HG03039 (cell line): Measurements from ENCODE around the gene CATSPERD.

ENCODE experiments used
- ATAC-seq: cut with Tn5 transposase; IDR thresholded peaks from one replicate; pipeline ENCODE4 v1.9.1; 2021; ENCODE audit warnings: mild to moderate bottlenecking, moderate library complexity; ENCODE audit not compliant: unreplicated experiment

Gene CATSPERD

DNA sequence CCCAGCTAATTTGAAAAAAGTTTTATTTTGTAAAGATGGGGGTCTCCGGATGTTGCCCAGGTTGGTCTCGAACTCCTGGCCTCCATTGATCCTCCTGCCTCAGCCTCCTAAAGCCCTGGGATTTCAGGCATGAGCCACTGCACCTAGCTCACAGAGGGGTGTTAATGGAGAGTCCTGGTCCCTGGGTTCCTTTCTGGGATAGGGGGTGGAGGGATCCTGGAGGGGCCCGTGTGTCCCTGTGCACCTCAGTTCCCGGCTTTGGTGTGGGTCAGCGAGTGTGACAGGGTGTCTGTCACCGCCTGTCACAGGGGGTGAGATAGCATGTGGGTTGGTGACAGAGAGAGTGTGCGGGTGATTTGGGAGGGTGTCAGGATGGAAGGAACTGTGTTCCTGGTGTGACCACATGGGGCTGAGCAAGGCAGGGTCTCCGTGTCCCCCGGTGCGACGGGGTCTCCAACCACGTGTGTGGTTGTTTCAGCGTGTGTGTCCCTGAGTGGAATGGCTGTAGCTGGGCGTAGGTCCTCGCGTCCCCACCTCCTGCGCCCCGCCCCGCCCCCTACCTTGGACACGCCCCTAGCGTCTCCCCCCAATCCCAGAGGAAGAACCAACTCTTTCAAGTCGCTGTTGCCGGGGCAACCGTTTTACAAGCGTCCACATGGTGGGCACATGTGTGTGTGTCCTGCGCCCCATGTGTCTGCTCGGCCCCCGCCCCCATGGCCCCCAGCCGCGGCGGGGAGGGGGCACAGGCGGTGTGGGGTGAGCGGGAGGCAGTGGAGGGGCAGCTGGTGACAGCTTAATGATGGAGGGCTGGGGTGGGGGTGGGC, 81.6 kb downstream of the CATSPERD start:
- no peak for ATAC-seq

DNA sequence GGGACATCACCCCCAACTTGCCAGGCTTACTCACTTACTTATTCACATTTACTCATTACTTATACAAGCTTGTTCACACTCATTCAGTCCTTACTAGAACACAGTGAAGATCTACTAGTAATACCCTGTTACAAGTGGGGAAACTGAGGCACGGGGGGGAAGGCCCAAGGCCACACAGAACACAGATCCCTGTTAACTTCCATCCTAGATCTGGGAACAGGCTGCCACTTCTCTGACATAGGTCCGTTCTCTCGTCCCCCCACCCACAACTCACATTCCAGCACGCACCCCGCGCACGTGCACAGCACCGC, 83.0 kb downstream of the CATSPERD start:
- no peak for ATAC-seq

DNA sequence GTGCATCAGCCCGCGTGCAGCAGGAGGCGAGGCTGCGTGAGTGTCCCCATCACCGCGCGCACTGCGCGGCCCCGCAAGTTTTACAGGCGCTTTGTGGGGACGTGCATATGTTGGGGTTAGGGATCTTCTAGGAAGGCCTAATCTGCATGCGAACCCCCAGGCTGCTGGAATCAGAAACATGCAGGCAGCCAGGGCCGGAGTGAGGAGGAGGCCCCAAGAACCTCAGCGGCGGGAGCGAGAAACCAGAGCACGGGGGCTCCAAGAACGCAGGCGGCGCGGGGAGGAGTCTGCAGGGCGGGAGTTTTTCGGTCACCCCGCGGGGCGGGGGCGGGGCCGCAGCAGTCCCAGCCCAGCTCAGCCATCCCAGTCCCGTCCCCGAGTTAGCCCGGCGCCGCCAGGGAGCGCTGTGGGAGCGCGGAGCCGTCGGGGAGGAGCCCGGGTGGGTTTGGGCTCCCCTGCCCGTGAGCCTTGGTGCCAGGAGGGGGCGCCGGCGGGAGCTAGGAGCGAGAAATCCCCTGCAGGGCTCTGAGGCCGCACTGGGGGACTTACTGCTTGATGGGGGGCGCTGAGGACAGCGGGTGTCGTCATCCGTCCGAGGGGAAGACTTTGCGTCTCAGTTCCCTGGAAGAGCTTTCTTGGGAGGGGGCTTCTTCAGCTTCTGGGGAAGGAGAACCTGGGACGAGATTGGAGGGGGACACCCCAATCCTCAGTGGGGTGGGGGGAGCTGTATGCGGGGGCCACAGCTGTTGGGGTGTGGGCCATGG, 83.5 kb downstream of the CATSPERD start:
- no peak for ATAC-seq

DNA sequence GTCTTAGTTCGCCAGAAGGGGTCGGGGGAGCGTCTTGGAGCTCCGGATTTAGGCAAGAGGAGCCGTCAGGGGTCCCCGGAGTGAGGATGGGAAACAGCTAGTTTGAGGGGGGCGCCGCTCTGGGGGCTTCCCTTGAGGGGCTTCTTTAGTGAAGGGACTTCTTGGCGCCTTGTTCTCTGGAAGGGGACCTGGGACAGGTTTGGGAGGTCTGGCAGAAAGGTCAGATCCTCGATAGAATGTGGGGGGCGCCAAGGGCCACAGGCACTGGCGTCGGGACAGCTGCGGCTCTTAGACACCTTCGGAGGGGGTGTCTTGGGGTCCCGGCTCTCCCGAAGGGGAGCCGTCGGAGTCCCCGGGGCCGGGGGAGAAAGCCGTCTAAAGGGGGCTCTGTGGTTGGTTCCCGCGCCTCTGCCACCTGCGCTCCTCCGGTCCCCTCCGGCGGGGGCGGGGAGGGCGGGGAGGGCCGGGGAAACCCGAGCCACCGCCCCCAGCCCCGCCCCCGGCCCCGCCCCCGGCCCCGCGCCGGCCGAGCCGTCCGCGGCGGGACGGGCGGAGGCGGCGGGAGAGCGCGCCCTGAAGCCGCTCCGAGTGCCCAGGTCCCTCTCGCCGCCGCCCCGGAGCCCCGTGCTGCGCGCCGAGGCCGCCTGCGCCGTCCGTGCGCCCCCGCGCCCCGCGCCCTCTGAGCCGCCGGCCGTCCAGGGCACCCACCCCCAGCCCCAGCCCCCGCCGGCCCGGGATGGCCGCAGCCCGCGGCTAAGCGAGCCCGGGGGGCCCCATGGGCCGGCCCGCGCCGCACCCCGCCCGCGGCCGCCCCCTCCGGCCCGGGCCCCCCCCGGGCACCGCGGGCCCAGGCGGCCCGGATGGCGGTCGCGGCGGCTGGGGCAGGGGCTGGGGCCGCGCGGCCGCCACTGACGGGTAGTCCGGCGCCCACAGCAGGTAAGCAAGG, 84.4 kb downstream of the CATSPERD start, which contains the start of gene NRTN:
Gene NRTN, plus strand, starts transcription at position 552 of the 946 bp plus-strand sequence. CDS start 19,099 bp downstream, outside the sequence.
- no peak for ATAC-seq

DNA sequence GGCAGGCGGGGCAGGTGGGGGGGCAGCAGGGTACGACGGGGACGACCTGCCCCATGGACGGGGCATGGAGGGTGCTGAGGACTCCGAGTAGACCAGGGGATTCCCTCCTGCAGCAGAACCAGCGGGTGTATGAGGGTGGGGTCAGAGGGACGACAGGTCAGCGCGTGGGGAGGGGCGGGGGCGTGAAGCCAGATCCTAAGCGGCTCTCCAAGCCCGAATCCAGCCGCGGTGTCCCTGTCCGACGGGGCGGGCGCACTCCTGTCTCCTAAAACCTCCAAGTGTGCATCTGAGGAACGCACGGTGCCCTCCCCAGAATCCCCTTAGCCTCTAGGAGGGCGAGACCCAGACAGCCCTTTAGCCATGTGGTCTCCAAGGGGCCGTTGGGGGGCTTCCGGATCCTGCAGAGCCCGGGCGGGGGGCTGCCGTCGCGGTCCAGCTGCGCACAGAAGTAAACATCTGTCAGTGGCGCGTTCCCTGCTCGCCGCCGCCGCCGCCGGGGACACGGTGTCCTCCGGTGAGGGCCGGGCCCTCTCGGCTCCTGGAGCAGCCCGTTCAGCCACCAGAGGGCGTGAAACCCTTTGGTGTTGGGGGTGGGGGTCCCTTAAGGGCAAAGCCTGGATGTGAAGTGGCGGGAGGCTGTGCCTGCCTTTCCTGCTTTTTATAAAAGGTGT, 85.2 kb downstream of the CATSPERD start:
- no peak for ATAC-seq

DNA sequence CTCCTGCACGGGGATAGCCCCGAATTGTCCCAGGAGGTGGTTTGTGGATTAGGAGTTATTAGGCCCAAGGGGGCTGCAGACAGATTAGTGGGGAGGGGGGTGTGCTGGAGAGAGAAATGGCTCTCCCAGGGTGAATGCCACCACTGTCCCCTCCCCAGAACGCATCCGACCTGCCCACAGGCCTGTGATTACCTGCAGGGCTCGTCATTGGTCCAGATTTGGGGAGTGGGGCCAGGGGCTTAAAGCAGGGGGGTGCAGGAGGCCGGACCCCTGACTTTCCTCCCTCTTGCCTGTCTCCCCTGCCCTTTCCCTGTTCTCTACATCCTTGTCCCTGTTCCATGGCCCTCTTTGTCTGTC, 85.7 kb downstream of the CATSPERD start:
- ATAC-seq = no peak

DNA sequence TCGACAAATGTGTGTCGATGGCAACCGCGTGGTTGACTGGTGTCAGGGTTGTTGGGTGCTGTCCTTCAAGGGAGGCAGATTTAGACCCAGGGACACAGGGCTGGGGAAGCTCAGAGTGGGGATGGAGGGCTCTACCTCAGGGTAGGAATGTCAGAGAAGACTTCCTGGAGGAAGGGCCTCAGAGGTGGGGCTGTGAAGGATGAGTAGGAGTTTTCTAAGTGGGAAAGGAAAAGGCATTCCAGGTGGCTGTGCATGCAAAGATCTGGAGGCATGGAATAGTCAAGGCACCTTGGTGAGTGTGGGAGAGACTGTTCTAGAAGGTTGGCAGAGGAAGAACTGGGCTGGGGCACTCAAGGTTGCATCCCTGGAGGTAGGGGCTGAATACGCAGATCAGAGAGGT, 86.5 kb downstream of the CATSPERD start:
- ATAC-seq = no peak

DNA sequence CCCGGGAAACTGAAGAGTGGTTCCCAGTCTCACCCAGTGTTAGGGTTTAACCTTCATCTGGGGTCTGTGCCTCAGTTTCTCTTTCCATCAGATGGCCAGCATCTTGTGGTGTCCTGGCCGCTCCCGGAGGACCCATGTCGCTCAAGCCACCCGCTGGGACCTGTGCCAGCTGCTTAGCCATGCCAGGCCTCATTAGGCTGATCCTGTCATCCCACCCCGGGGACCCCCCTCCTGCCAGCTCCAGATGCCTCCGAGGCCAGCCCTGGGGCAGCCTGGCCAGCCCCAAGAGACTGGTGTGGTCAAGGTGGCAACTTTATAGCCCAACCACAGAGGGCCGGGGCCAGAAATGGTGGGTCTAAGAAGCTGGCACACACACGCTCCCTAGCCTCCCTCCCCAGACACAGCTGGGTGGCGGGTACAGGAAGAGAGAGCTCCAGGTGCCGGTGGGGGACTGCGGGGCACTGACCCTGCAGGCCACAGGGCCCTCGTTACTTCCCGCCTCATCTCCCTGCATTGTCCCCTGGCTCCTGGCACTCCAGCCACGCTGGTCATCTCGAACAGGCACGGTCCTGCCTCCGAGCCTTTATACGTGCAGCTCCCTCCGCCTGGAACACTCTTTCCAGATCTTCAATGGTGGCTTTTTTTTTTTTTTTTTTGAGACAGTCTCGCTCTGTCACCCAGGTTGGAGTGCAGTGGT, 87.8 kb downstream of the CATSPERD start:
- ATAC-seq = no peak

DNA sequence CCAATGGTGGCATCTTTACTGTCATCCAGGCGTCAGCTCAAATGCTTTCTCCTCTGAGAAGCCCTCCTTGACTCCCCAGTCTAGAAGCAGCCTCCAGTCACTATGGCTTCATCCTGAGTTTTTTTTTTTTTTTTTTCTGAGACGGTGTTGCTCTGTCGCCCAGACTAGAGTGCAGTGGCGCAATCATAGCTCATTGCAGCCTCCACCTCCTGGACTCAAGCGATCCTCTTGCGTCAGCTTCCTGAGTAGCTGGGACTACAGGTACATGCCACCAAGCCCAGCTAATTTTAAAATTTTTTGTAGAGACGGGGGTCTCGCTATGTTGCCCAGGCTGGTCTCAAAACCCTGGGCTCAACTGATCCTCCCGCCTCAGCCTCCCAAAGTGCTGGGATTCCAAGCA, 88.6 kb downstream of the CATSPERD start:
- ATAC-seq = no peak

DNA sequence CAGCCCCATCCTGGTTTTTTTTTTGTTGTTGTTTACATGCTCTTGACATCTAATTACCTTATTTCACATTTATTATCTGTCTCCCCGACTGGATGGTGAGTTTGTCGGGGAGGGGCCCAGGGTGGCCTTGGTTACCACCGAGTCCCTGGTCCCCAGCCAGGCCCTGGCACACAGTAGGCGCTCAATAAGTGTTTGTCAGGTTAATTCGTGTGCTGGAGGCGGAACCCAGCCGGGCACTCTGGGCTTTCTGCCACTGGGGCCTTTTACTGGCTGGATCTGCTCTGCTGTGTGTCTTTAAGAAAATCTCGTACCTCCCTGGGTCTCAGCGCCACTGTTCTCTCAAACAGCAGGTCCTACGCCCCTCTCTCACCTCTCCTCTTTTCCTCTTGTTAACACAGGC, 89.0 kb downstream of the CATSPERD start:
- no peak for ATAC-seq

DNA sequence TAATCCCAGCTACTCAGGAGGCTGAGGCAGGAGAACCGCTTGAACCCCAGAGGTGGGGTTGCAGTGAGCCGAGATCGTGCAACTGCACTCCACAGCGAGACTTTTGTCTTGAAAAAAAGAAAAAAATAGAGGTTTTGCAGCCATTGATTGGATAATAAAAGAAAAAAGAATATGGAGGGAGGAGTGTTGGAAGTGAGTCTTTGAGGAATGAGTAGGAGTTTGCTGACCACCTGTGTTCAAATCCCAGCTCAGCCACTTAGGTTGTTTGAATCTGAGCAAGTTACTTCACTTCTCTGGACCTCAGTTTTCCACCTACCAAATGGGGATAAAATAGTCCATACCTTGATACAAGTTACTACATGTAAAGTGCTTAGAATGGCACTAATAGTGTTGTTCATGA, 90.7 kb downstream of the CATSPERD start:
- ATAC-seq = no peak

DNA sequence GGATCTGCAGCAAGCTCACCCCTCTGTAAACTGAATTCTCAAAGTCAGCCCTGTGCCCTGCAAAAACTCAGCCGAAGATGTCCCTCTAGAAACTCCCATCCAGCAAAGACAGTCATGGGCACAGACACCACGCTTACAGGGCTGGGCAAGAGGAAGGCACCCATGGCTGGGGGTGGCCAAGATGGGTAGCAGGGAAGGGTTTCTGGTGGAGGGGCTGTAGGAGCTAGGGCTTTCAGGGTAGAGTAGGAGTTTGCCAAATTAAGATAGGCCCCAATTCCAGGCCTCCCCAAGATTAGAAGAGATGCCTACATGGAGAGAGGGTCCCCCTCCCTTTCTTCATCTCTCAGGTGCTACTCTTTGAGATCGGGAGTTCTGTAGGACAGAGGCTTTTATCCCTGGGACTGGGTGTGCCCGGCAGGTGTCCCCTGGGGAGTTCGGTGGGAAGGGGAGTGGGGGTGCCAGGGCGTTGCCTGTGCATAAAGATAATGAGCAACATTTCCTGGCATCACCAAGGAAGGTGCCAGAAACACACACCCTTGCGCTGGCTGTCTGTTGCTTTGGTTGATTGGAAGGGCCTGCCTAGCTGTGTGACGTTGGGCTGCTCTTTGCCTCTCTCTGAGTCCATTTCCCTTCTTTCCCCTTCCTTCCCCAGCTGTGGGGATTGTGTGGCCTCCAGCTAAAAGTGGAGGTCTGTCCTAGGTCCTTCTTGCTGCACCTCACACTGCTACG, 93.8 kb downstream of the CATSPERD start:
- no peak for ATAC-seq

DNA sequence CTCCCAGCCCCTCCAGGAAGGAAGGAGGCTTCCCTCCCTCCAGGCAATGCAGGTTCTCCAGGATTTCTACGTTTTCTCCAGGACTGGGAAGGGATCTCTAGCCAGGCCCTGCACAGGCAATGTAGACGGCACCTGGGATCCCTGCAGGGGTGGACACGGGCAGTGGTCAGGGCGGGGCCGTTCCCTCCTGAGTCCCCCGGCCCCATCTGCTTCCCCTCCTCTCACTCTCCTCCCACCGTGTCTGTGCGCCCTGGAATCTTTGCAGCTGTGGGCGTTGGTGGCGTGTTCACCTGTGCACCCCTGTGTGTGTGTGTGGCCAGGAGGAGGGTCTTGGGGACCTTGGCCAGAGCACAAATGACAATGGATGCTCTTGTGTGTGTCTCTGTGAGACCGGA, 94.4 kb downstream of the CATSPERD start:
- no peak for ATAC-seq

DNA sequence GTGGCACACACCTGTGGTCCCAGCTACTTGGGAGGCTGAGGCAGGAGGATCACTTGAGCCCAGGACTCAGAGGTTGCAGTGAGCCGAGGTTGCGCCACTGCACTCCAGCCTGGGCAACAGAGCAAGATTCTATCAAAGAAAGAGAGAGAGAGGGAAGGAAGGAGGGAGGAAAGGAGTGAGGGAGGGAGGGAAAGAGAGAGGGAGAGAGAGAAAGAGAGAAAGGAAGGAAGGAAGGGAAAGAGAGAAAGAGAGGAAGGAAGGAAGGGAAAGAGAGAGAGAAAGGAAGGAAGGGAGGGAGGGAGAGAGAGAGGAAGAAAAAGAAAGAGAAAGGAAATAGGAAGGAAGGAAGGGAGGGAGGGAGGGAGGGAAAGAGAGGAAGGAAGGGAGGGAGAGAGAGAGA, 96.8 kb downstream of the CATSPERD start:
- no peak for ATAC-seq

DNA sequence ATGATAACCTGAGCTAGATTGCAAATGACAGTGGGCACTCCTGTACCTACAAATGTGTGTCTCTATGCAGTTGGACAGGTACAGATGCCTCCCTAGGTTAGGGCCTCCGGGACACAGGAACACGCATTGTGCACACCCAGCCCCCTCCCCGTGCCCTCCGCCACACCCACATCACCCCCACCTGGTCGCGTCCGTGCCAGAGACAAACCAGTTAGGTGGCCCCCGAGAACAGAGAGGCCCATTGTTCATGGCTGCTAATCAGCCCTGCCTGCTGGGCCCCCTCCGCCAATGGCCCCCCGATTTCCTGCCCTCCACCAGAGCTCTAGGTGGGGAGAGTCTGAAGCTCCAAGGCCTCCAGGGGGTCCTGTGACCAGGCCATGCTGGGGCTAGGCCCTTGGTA, 98.2 kb downstream of the CATSPERD start:
- ATAC-seq = no peak

DNA sequence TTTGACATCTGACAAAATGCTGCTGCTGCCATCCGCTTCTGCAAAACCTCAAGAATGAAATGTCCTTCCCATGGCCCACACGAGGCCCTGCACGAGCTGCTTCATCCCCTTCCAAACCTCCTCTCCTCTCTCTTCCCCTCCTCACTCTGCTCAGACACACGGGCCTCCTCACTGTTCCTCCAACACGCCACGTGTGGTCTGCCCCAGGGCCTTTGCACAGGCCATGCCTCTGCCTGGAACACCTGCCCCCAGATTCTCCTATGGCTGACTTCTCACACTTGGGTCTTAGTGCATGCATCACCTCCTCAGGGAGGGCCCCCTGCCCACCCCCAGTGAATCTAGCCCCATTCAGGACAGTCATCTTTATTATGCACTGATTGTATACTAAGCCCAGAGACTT, 100.3 kb downstream of the CATSPERD start:
- ATAC-seq = no peak

DNA sequence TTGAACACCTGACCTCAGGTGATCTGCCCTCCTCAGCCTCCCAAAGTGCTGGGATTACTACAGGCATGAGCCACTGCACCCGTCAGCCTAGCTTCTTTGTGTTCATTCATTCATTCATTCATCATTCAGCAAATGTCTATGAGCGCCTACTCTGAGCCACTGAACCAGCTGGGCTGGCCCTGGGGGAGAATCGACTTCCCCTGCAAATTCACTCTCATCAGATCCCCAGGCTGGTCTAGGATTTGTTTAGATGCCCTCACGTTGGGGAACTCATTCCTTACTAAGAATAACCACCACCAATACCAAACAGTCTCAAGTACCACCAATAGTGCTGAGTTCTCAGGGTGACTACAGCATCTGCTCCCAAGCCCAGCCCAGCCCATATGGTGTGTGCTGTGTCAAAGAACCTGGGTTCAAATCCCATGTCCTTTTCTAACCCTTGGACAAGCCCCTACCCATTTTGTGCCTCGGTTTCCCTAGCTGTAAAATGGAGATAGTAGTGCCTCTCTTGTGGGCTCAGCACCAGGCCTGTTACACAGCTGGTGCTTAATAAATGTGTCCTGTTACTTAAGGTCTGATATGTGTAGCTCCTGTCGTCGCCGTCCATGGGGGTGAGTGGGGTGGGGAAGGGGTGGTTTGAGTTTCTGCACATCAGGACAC, 101.2 kb downstream of the CATSPERD start:
- ATAC-seq = no peak

DNA sequence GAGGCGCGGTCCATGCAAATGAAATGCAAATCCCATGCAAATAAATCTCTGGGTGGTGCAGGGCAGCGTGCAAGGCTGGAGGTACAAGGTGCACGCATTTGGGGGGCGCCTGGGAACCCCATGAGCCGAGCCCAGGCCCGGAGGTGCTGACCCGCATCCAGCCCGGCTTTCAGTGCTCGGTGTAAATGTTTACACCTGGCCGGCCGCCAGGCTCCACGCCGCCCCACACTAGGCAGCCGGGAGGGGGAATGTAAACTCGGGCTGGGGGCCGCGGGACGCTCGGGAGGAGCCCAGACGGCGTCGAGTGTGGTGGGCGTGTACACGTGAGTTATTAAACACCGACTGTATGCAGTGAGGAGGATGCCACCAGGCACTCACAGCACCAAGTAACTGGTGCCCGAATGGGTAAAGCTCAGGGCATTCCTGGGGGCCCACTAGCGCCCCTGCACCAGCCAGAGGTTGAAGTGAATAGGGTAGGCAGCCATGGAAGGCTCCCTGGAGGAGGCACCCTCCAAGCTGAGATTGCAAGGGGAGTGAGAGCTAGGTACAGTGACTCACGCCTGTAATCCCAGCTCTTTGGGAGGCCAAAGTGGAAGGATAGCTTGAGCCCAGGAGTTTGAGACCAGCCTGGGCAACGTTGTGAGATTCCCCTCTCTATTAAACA, 101.9 kb downstream of the CATSPERD start:
- no peak for ATAC-seq
